Cerebellar cortex (tissue), 1 donor: ENCODE results near the gene CEP131.

ENCODE experiments used
- DNase-seq: peaks from one replicate; pipeline ENCODE4 v3.0.0-alpha.2; 2015; ENCODE audit warnings: low spot score

The CEP131 gene

DNA sequence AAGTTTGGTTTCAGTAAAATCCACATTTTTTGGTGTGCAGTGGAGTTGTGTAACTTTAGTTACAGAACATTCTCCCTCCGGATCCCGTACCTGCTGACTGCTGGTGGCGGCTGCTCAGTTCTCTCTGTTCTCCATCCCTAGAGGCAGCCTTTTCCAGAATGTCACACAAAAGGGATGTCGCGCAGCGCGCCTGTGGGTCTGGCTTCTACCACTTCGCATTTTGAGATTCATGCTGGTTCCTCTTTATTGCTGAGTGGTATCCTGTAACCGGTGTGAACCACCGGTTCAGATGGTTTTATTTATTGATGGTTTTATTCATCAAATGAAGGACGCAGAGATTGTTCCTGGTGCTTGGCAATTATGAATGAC, 981 bp upstream of the CEP131 start:
- peak; percentile 28 for DNase-seq

DNA sequence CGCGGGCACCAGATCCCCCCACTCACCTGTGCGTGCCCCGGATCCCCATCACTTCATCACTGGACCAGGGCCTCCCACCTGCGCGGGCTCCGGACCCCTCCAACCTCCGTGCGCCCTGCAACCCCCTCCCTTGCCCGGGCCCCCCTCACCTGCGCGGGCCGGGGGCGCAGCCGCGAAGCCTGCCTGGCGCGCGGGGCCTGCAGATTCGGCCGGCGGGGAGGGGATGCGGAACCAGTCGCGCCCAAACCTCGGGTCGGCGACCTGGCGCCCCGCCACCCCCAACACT, 202 bp downstream of the CEP131 start:
- no peak for DNase-seq

DNA sequence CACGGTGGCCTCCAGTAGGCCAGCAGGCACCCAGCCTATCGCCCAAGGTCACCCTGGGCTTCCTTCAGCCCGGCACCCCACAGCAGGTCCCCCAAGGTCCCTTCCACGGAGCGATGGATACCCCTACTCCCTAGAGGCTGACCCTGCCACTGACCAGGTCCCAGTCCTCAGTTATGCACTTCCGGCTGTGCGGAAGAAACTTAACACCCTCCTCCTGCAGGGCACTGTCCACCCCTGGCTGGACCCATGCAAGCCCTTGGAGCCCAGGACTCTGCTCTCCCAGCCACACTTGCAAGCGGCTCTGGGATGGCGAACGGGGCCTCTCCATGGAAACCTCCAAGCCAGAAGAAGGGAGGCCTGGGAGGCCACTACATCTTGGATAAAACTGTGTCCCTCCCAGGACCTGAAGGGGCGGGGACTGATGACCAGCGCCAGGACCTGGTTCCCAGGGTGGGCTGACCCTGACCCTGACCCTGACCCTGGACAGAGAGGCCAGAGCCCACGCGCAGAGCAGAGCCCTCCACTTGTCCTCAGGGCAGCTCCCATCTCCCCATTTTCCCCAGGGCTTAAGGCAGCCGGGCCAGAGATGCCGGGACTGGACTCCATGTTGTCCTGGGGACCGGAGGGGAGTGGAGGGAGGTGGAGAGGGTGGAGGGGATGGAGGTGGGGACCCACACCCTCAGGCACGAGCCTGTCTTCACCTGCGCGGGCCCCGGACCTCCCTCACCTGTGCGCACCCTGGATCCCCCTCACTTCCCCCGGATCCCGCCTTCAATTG, 734 bp downstream of the CEP131 start:
- no peak for DNase-seq

DNA sequence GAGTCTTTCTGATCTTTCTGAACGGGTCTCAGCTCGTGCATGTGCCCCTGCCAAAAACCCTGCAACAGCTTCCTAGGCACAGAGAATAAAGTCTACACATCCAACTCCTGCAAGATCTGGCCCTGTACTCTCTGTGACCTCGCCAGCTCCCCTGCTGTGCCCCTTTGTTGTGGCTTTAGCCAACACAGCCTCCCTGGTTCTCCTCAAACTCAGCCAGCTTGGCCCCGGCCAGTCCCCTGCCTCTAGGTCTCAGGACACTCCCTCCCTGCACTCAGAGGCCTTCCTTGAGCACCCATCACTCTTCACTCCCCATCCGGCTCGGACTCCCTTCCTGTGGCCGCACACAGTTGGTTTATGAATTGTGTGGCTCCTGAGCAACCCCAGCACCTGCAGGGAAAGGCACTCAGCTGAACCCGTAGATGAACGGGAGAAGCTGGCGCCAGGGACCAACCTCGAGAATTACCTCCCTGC, 1.4 kb downstream of the CEP131 start:
- DNase-seq, result no peak

DNA sequence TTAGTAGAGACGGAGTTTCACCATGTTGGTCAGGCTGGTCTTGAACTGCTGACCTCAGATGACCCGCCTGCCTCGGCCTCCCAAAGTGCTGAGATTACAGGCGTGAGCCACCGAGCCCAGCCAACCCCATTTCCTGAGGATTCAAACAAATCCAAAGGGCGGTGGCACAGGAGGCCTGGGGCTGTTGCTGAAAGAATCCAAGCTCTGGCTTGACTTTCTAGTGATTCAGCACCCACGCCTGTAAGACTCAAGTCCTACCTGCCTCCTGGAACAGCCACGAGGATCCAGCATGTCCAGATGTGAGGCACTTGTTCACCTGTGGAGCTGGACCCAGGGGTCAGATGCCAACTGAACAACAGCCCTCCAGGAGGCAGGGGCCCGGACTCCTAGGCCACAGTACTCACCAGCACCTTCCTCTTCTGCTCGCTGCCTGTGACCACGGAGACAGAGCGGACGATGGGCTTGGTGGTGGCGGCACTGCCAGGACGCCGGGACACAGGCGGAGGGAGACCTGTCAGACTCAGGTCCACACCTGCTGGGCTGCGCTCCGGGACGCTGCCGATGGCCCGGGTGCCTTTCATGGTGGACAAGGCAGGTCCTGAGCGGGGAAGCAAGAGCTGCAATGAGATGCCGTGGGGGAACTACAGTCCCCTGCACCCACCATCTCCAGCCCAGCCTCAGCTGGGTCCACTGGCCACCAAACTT, 3.1 kb downstream of the CEP131 start:
- no peak for DNase-seq

DNA sequence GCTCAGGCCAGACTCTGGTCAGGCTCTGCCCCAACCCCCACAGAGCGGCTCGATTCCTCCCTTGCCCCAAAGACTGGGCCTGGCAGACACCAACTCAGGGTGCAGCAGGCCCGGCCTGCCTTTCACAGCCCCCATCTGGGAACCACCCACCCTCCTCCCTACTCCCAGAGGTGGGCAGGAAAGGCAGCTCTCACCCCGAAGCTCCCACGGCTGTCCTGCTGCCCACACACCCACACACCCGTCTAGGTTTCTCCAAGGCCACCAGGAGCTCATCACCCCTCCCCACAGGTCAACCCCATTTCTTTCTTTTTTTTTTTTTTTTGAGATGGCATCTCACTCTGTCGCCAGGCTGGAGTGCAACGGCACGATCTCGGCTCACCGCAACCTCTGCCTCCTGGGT, 3.8 kb downstream of the CEP131 start:
- no peak for DNase-seq

DNA sequence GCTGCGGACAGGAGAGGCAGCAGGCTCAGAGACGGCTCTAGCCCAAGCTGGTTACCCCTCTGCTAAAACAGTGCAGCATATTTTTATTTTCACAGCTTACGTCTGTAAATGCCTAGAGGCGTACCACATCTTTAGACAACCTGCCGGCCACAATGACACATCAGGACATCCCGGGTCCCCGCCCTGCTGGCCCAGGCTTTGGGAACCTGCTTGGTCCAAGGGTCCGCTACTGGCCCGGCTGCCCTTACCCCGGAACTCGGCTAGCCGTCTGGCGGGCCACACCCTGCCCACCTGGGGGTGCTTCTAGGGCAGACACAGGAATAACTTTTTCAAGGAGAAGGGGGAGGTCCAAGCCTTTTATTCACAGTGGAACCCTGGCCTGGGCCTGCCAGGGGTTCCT, 4.3 kb downstream of the CEP131 start:
- no peak for DNase-seq

DNA sequence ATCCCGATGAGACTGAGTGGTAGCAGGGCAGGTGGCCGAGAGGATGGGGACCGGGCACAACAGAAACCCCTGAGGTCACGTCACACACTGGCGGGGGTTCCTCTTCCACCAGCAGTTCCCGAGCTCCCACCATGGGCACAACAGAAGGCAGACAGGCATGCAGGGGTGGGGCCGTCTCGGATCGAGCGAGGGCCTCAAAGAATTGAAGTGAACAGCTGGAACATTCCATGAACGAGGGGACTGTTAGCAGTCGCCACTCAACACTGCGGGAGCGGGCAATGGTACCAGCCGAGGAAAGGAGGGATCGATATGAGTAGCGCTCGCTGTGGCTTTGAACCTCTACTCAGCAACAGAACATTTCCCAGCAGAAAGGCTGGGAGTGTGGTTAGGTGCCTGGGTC, 5.3 kb downstream of the CEP131 start:
- no peak for DNase-seq

DNA sequence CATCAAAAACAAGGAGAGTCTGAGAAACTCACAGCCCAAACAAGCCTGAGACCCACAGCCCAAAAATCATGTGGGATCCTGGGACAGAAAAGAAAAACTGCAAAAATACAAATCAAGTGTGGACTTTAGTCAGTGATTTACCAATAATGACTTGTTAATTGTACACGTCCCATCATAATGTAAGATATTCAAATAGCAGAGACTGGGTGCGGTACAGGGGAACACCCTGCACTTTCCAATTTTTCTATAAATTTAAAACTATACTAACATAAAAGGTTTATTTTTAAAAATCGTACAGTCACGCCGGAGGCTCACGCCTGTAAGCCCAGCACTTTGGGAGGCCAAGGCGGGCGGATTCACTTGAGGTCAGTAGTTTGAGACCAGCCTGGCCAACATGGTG, 8.8 kb downstream of the CEP131 start:
- no peak for DNase-seq

DNA sequence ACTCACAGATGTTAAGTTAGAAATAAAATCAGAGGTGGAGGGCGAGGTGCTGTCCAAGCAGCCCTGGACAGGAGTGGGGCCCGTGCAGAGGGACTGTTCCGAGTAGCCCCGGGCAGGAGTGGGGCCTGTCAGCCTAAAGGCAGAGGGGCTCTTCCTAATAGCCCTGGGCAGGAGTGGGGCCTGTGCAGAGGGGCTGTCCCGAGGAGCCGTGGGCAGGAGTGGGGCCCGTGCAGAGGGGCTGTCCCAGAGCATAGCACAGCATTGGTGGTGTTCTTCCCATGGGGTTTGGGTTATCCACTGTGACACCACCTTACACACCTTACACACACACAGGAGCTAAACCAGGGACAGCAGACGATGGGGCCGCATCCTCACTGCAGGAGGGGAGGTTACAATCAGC, 10.4 kb downstream of the CEP131 start:
- DNase-seq, result no peak

DNA sequence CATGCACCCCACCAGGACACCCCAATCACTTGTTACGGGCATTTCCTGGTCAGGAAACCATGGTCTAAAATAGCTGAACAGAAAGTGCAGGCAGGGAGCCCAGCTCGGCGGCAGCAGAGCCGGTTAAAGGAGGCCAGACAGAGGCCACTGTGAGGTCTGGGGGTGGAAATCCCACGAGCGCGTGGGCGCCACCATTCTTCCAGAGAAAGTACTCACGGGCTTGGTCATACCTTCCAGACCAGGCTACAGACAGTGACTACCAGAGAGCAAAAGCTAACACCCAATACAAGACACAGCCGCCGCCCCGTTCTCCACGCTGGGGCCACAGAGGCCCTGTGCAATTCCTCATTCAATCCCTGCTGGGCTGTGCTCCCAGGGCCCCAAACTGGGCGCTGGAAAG, 11.9 kb downstream of the CEP131 start:
- DNase-seq, result no peak

DNA sequence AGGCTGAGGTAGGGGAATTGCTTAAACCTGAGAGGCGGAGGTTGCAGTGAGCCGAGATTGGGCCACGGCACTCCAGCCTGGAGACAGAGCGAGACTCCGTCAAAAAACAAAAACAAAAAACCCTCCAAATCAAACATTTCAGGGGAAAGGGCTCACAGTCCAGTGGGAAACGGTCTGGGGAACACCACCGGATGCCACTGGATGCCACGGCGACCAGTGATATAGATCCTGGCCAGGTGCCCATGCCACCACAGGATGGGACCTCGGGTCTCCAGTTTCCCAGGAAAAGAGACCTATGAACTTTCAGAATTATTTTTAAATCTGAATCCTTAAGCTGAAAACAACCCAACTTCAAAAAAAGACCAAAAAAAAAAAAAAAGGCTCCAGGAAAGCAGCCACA, 12.3 kb downstream of the CEP131 start:
- no peak for DNase-seq

DNA sequence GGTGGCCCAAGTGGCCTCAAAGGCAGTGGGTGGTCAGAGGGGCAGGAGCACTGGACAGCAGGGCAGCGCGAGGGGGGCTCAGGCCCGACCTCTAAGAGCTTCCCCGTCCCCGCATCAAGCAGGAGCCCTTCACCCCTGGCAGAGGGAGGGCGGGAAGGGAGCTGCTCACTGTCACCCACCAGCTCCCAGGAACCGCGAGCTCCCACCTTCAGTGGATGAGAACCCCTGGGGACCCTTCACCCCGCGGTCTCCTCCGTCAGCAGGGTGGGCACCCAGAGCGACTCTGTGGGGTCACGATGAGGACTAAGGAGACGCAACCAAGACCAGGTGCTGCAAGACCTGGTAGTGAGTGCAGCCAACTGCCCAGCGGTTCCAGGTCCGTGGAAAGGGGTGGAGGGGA, 13.6 kb downstream of the CEP131 start:
- no peak for DNase-seq

DNA sequence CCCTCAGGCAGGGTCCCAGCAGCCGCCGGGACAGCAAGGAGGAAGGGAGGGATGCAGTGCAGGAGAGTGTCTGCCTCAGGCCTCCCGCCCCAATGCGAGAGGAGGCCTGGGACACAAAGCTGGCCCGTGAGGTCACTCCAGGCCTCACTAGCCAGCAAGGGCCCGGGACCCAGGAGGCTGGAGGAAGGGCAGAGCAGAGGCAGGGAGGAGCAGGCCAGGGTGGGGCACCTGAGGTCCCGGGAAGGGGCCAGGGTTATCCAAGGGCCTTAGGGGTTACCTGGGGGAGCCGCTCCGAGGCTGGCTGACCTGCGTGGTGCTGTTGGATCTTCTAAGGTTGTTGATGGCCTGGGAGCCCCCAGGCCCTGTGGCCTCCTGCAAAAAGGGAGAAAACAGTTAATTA, 14.1 kb downstream of the CEP131 start:
- no peak for DNase-seq

DNA sequence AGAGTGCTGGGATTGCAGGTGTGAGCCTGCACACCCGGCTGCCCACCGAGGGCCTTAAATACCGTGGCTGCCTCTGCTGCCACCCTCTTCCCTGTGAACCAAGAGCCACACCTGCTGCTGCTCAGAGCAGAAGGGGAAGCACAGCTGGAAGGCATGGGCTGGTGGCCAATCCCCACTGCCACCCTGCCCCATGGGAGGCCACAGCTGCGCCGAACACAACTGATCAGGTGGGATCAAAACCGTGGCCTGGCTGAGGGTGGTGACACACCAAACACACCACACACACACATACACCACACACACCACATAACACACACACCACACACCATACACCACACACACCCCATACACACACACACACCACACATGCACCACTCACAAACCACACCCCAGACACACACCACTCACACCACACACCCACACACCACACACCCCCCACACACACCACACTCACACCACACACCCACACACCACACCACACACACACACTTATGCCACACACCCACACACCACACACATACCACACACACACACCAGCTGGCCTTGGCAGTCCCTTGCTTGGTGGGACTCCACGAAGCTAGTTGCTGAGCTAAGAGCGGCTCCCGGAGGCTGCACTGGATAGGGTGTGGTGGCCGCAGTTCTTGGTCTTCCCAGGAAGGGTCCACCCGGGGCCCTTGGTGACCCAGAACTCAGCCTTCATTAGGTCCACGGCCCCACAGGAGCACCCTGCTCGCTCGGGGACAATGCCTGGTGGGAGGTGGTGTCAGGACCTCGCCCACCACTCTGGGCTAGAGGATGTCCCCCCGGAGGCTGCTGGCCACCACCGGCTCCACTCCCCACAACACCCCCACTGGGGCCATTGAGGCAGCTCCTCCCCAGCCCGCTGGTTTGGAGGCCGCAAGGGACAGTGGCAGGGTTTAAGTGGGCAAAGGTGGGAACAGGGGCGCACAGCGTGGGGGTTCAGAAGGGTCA, 14.9 kb downstream of the CEP131 start:
- no peak for DNase-seq

DNA sequence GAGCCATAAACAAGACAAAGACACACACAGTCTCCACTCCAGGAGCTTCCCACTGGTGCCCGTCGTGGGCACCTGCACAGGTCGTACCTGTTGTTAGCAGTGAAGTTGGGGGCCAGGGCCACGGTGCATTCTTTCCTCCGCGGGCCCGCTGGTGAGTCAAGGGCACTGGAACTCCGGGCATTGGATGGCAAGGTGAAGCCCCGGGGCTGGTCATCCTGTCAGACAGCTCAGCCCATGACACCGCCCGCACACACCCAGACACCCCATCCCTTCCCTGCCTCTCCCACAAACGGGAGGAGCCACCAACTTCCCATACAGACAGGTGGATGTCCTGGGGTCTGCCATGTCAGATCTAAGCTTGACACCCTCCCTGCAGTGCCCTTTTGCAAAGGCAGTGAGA, 16.1 kb downstream of the CEP131 start:
- no peak for DNase-seq

DNA sequence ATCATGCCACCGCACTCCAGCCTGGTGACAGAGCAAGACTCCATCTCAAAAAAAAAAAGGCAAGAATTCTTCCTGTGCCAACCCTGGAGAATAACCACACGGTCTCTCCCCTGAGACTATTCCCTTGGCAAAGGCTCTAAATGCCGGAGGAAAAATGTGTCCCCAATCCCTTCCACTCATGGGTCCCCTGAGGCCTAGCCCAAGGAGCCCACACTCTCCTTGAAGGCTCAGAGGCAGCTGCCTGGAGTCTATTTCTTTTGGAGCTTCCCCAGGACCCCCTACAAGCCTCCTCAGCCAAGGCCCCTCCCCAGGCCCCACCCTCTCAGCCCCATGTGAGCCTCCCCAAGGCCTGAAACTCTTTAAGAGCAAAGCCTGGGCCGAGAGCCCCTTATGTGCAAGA, 16.6 kb downstream of the CEP131 start:
- no peak for DNase-seq

DNA sequence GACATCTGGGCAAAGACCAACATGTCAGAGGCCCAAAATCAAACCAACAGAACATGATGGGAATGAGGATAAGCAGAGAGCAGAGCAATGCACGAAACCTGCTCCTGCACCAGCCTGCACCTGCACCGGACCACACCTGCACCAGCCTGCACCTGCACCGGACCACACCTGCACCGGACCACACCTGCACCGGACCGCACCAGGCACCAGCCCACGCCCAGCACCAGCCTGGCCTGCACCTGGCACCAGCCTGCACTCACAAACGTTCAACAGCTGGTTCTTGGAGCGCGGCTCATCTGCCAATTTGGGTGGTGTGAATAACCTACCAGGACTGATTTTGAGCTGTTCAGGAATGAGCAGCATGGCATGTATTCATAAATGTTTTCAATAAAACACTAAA, 18.2 kb downstream of the CEP131 start:
- DNase-seq, result no peak

DNA sequence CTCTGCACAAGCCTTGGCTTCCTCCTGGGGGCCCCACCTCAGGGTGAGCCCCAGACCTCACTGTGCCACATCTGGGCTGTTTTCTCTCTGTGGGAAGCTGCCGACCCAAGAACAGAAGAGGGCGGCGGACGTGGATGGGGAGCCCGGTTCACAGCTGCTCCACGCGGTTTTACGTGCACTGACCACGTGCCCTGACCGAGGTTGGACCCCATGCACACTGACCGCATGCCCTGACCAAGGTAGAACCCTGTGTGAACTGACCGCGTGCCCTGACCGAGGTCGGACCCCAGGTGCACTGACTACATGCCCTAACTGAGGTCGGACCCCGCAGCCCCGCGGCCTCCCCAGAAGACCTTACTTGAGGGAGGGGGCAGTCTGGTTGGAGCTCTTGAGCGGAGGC, 19.6 kb downstream of the CEP131 start:
- no peak for DNase-seq

DNA sequence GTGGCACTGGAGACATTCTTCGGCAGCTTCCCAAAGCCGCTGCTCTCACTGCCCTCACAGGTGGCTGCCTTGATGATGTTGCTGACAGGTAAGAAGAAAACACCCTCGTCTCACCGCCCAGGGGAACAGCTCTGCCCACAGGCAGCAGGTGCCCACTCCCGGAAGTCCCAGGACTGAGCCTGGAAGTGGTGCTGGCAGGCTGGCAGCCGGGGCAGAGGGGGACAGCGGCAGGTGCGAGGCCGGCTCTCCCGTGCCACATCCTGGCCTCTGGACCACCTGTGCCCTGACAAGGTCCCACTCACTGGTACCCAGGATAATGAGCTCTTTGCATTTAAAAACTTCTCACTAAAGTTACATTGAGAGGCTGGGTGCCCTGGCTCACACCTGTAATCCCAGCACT, 20.4 kb downstream of the CEP131 start:
- no peak for DNase-seq

DNA sequence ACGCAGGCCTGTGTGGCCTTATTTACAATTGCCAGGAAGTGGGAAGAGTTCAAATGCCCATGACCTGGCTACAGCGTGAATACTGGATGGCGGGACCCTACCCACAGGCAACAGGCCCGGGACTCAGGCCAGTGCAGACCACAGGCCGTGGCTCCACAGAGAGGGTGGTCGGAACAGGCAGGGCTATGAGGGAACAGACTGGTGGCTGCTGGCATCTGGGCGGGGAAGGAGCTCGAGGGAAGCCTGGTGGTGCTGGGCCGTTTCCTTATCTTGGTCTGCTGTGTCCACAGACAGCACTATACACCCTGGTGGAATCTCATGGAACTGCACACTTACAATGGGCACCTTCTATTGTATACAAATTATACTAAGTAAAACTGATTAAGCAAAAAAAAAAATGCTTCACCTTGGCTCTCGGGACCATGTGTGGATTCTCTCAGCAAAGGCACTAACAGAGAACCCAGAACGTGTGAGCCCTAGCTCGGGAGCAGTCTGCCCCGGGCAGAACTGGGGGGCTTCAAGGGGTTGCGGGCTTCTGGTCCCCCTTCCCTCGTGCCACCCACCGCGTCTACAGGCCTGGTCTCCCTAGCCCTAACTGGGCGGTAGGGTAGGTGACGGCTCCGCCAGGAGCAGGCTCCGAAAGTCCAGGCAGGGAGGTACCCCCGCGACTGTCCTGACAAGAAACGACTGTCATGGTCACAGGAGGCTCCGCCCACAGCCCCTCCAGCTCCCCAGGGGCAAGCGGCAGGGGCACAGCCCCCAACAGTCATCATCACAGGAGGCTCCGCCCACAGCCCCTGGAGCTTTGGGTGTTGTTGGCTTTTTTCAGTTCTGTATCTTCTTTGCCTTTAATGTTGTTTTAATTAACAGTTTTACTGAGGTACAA, 21.8 kb downstream of the CEP131 start:
- peak; percentile 81 for DNase-seq

DNA sequence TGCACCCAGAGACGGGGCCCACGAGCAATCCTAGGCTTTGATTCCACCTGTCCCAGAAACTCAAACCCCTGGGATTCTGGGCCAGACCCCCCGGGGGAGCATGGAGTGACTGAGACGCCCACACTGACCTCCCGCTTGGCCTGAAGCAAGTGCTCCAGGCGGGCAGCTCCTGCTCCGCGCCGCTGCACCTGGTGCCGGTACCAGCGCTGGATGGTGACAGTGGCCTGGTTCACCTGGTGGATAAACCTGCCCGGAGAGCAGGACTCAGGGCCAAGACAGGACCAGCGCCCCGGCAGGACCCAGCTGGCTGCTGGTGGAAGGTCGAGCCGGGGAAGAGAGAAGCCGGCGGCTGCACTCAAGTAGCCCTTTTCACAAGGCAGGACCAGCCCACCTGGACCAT, 22.6 kb downstream of the CEP131 start:
- DNase-seq, result no peak
